HAP-1 (cell line): ENCODE results near the gene CLCN2.

Experiments used
- DNase-seq, 2 experiments: peaks; one replicate each; pipeline ENCODE4 v3.0.0-alpha.2; 2016 to 2020; ENCODE audit warnings: low spot score in 2 of 2
- H3K27me3 ChIP-seq: fragments of 250-450 bp; sonication (Bioruptor Pico); 2 replicates; pipeline ENCODE4 v1.5.1; 2020; ENCODE audit warnings: low read depth, mild to moderate bottlenecking, moderate library complexity
- H3K36me3 ChIP-seq: fragments of 250-450 bp; sonication (Bioruptor Pico); replicated peaks from 2 replicates; pipeline ENCODE4 v1.5.1; 2020; ENCODE audit warnings: mild to moderate bottlenecking
- H3K4me1 ChIP-seq: fragments of 250-450 bp; sonication (Bioruptor Pico); 2 replicates; pipeline ENCODE4 v1.5.1; 2020; ENCODE audit warnings: mild to moderate bottlenecking
- H3K4me3 ChIP-seq: fragments of 250-450 bp; sonication (Bioruptor Pico); 2 replicates; pipeline ENCODE4 v1.5.1; 2020; ENCODE audit warnings: mild to moderate bottlenecking, moderate library complexity
- H3K9me3 ChIP-seq: fragments of 250-450 bp; sonication (Bioruptor Pico); 2 replicates; pipeline ENCODE4 v1.5.1; 2020; ENCODE audit warnings: mild to moderate bottlenecking, moderate library complexity
- in situ Hi-C: fragments of 300-500 bp; cut with MboI; formaldehyde crosslinking; loops from 3 replicates; pipeline ENCODE4 v1.14.3; 2020; ENCODE audit warnings: low sequenced_read_pairs, inconsistent platforms, mixed read lengths

The CLCN2 gene

GRCh38 chr3:184323696-184324095, 37.7 kb downstream of the CLCN2 start:
- H3K9me3 ChIP-seq: no peaks in the 10 kb centered on the region
- H3K4me3 ChIP-seq: no peak overlapping the region
- in situ Hi-C loops: no loop called here
- no peaks in the 10 kb centered on the region for H3K4me1 ChIP-seq
- H3K36me3 ChIP-seq: peaks cover 97% of the 10 kb centered on the region
- no peaks in the 10 kb centered on the region for H3K27me3 ChIP-seq
- DNase-seq: no peak

- Histone ChIP-seq H3K9me3 (no peaks in the 10 kb centered on the region), H3K27me3 (no peaks in the 10 kb centered on the region), H3K36me3 (peaks cover 97% of the 10 kb centered on the region), H3K4me3 (no peak overlapping the region), H3K4me1 (no peaks in the 10 kb centered on the region)
- DNase-seq: no peak
- in situ Hi-C loops: no loop called here
Observed at GRCh38 chr3:184322731-184323487, 38.5 kb downstream of the CLCN2 start.

- peaks cover 97% of the 10 kb centered on the region for H3K36me3 ChIP-seq
- no peaks in the 10 kb centered on the region for H3K9me3 ChIP-seq
- in situ Hi-C loops: no loop called here
- peaks cover 5% of the 10 kb centered on the region for H3K4me1 ChIP-seq
- no peak for DNase-seq
- no peaks in the 10 kb centered on the region for H3K27me3 ChIP-seq
- no peak overlapping the region for H3K4me3 ChIP-seq
Observed at GRCh38 chr3:184321666-184322065, 39.7 kb downstream of the CLCN2 start.

- peak in 1 of 2 experiments; percentile 45 for DNase-seq
- Histone ChIP-seq H3K4me1 (peaks cover 13% of the 10 kb centered on the region), H3K27me3 (no peaks in the 10 kb centered on the region), H3K36me3 (peaks cover 91% of the 10 kb centered on the region), H3K4me3 (no peak overlapping the region), H3K9me3 (no peaks in the 10 kb centered on the region)
- in situ Hi-C loops: no loop called here
Observed at GRCh38 chr3:184320104-184320445, 41.3 kb downstream of the CLCN2 start.

GRCh38 chr3:184317201-184317600, 44.2 kb downstream of the CLCN2 start:
- Histone ChIP-seq H3K9me3 (no peaks in the 10 kb centered on the region), H3K36me3 (peaks cover 66% of the 10 kb centered on the region), H3K27me3 (no peaks in the 10 kb centered on the region), H3K4me3 (no peak overlapping the region; the same call in 1 of the 2 replicates), H3K4me1 (peaks cover 13% of the 10 kb centered on the region)
- in situ Hi-C loops: no loop called here
- no peak for DNase-seq

- Histone ChIP-seq H3K9me3 (no peaks in the 10 kb centered on the region), H3K4me1 (peaks cover 13% of the 10 kb centered on the region), H3K4me3 (peak overlapping the region; percentile 90), H3K36me3 (peaks cover 61% of the 10 kb centered on the region), H3K27me3 (no peaks in the 10 kb centered on the region)
- in situ Hi-C loops: no loop called here
- no peak for DNase-seq
Observed at GRCh38 chr3:184316792-184317191, 44.6 kb downstream of the CLCN2 start.

GRCh38 chr3:184315871-184316661, 45.3 kb downstream of the CLCN2 start:
- H3K4me3 ChIP-seq: peak overlapping the region; percentile 90
- H3K36me3 ChIP-seq: peaks cover 54% of the 10 kb centered on the region
- DNase-seq: no peak
- in situ Hi-C loops: no loop called here
- peaks cover 13% of the 10 kb centered on the region for H3K4me1 ChIP-seq
- no peaks in the 10 kb centered on the region for H3K27me3 ChIP-seq
- no peaks in the 10 kb centered on the region for H3K9me3 ChIP-seq

GRCh38 chr3:184315543-184315867, 45.9 kb downstream of the CLCN2 start:
- DNase-seq: no peak
- Histone ChIP-seq H3K4me1 (peaks cover 13% of the 10 kb centered on the region), H3K36me3 (peaks cover 49% of the 10 kb centered on the region), H3K4me3 (peak overlapping the region; percentile 90), H3K9me3 (no peaks in the 10 kb centered on the region), H3K27me3 (no peaks in the 10 kb centered on the region)
- in situ Hi-C loops: no loop called here

GRCh38 chr3:184314700-184315542, 46.5 kb downstream of the CLCN2 start:
- peak overlapping the region; percentile 90 for H3K4me3 ChIP-seq
- H3K4me1 ChIP-seq: peaks cover 13% of the 10 kb centered on the region
- in situ Hi-C loops: no loop called here
- peak in 1 of 2 experiments; percentile 66 for DNase-seq
- H3K9me3 ChIP-seq: no peaks in the 10 kb centered on the region
- peaks cover 44% of the 10 kb centered on the region for H3K36me3 ChIP-seq
- no peaks in the 10 kb centered on the region for H3K27me3 ChIP-seq

GRCh38 chr3:184314363-184314699, 47.1 kb downstream of the CLCN2 start, which contains the start of gene EIF4G1:
TSS of gene EIF4G1 (plus strand) at chr3:184314606. CDS start at chr3:184315797, 1,191 bp downstream.
- H3K4me3 ChIP-seq: peak within 1 kb of the TSS; percentile 90
- H3K36me3 ChIP-seq: peaks cover 40% of the 10 kb centered on the region
- in situ Hi-C loops: no loop called here
- H3K4me1 ChIP-seq: peaks cover 13% of the 10 kb centered on the region
- DNase-seq: peak; percentile 96 to 97
- no peaks in the 10 kb centered on the region for H3K9me3 ChIP-seq
- no peaks in the 10 kb centered on the region for H3K27me3 ChIP-seq

GRCh38 chr3:184311633-184312032, 49.8 kb downstream of the CLCN2 start:
- no peaks in the 10 kb centered on the region for H3K9me3 ChIP-seq
- H3K36me3 ChIP-seq: peaks cover 38% of the 10 kb centered on the region
- peaks cover 7% of the 10 kb centered on the region for H3K4me1 ChIP-seq
- DNase-seq: no peak
- in situ Hi-C loops: no loop called here
- no peak overlapping the region for H3K4me3 ChIP-seq
- H3K27me3 ChIP-seq: no peaks in the 10 kb centered on the region

GRCh38 chr3:184308744-184309143, 52.7 kb downstream of the CLCN2 start:
- H3K27me3 ChIP-seq: no peaks in the 10 kb centered on the region
- H3K9me3 ChIP-seq: no peaks in the 10 kb centered on the region
- peaks cover 54% of the 10 kb centered on the region for H3K36me3 ChIP-seq
- H3K4me1 ChIP-seq: no peaks in the 10 kb centered on the region
- in situ Hi-C loops: no loop called here
- H3K4me3 ChIP-seq: no peak overlapping the region
- no peak for DNase-seq

GRCh38 chr3:184307915-184308314, 53.5 kb downstream of the CLCN2 start:
- Histone ChIP-seq H3K9me3 (no peaks in the 10 kb centered on the region), H3K36me3 (peaks cover 63% of the 10 kb centered on the region), H3K4me3 (no peak overlapping the region), H3K4me1 (no peaks in the 10 kb centered on the region), H3K27me3 (no peaks in the 10 kb centered on the region)
- in situ Hi-C loops: no loop called here
- no peak for DNase-seq
